Endothelial cell of umbilical vein (primary cell): ENCODE measurements around the gene RLN3.

Source experiments
- EZH2 ChIP-seq: IDR thresholded peaks from 2 replicates; pipeline ENCODE4 v1.6.1; 2012; ENCODE audit warnings: borderline replicate concordance, low read depth, mild to moderate bottlenecking, moderate library complexity, low read length, inconsistent platforms; ENCODE audit not compliant: severe bottlenecking
- TF ChIP-seq, protein P1 (sequence below), 2 donors: IDR thresholded peaks; 1 replicate in 1 of 2; 2 replicates in 1 of 2; pipeline ENCODE4 v1.5.1; 2011; ENCODE audit warnings: low read length in 2 of 2, mild to moderate bottlenecking in 2 of 2, moderate library complexity in 2 of 2, control low read depth in 1 of 2, inconsistent platforms in 1 of 2, low read depth in 1 of 2; ENCODE audit not compliant: insufficient read depth in 1 of 2; ENCODE audit errors: extremely low read depth in 1 of 2

DNA sequence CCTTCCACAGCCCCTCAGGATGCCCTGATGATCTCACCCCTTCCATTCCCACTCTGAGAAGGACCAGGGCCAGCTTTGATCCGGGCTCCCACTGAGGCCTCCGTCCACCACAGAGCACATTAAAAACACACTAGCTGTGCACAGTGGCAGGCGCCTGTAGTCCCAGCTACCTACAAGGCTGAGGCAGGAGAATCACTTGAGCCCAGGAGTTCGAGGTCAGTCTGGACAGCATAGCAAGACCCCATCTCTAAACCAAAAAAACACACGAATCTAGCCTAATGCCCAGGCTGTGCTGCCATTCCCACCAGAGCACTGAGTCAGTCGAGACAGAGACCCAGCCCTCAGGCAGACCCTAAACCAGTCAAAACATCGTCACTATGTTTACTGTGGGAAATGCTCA, 35.9 kb upstream of the RLN3 start:
- TF ChIP-seq EZH2: no peak
- TF ChIP-seq, protein P1, sequence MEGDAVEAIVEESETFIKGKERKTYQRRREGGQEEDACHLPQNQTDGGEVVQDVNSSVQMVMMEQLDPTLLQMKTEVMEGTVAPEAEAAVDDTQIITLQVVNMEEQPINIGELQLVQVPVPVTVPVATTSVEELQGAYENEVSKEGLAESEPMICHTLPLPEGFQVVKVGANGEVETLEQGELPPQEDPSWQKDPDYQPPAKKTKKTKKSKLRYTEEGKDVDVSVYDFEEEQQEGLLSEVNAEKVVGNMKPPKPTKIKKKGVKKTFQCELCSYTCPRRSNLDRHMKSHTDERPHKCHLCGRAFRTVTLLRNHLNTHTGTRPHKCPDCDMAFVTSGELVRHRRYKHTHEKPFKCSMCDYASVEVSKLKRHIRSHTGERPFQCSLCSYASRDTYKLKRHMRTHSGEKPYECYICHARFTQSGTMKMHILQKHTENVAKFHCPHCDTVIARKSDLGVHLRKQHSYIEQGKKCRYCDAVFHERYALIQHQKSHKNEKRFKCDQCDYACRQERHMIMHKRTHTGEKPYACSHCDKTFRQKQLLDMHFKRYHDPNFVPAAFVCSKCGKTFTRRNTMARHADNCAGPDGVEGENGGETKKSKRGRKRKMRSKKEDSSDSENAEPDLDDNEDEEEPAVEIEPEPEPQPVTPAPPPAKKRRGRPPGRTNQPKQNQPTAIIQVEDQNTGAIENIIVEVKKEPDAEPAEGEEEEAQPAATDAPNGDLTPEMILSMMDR (IDR thresholded peaks at IDR 0.05; ENCODE audit: extremely low read depth in 1 of 2, insufficient read depth in 1 of 2, low read depth in 1 of 2, low read length in 2 of 2): no peak
